A673 (cell line): ENCODE results near the gene IL25. TPM values are rescaled to one million over a fixed set of nuclear protein-coding genes. Genes with fewer than 3 reads are reported as not detected.

Source experiments
- BruUV-seq: library from RNA; stranded (reverse); fragments of 400-500 nt; replicated peaks from 2 replicates; lab custom pipeline; 2021; lab: Mats Ljungman, UMichigan
- CTCF ChIA-PET: fragments of 300-600 bp; sonication (Branson Sonifier 250); formaldehyde crosslinking; loops from one replicate; lab custom pipeline; 2022; ENCODE audit warnings: antibody characterized with exemption; lab: Charles Lee
- POLR2A ChIA-PET: fragments of 300-600 bp; sonication (Branson Sonifier 250); formaldehyde crosslinking; loops from one replicate; lab custom pipeline; 2022; ENCODE audit warnings: antibody characterized with exemption; ENCODE audit not compliant: low non-redundant PET; lab: Charles Lee
- DNase-seq: peaks from one replicate; pipeline ENCODE4 v3.0.0-alpha.2; 2015; ENCODE audit warnings: low spot score
- H3K27ac ChIP-seq: fragments of 200-600 bp; sonication (generic); 2 replicates; pipeline ENCODE4 v1.5.1; 2016; ENCODE audit warnings: mixed run types, low read depth, mild to moderate bottlenecking, mixed read lengths, antibody characterized with exemption, low read length; ENCODE audit not compliant: poor library complexity, severe bottlenecking
- H3K27me3 ChIP-seq: fragments of 200-600 bp; sonication (generic); replicated peaks from 2 replicates; pipeline ENCODE4 v1.6.1; 2017; ENCODE audit warnings: mixed run types, low read depth, mild to moderate bottlenecking, mixed read lengths, antibody characterized with exemption, low read length; ENCODE audit not compliant: insufficient read depth, poor library complexity
- H3K36me3 ChIP-seq: fragments of 200-600 bp; sonication (generic); 2 replicates; pipeline ENCODE4 v1.6.1; 2016; ENCODE audit warnings: mixed run types, mild to moderate bottlenecking, mixed read lengths, antibody characterized with exemption, low read length; ENCODE audit not compliant: insufficient read depth, poor library complexity, severe bottlenecking
- H3K4me1 ChIP-seq: fragments of 200-600 bp; sonication (generic); 2 replicates; pipeline ENCODE4 v1.6.1; 2017; ENCODE audit warnings: mixed run types, mild to moderate bottlenecking, mixed read lengths, antibody characterized with exemption, low read length; ENCODE audit not compliant: insufficient read depth, poor library complexity, severe bottlenecking
- H3K4me3 ChIP-seq: fragments of 200-600 bp; sonication (generic); 2 replicates; pipeline ENCODE4 v1.5.1; 2016; ENCODE audit warnings: low read depth, mixed run types, mild to moderate bottlenecking, mixed read lengths, low read length; ENCODE audit not compliant: poor library complexity, severe bottlenecking
- H3K9me3 ChIP-seq: fragments of 200-600 bp; sonication (generic); 2 replicates; pipeline ENCODE4 v1.6.1; 2016; ENCODE audit warnings: mixed run types, low read depth, mild to moderate bottlenecking, mixed read lengths, antibody characterized with exemption, low read length; ENCODE audit not compliant: poor library complexity, severe bottlenecking
- CTCF ChIP-seq: fragments of 300-800, 200-600 bp; sonication (generic); conservative IDR thresholded peaks from 2 replicates; pipeline ENCODE4 v1.5.1; 2017; ENCODE audit warnings: low read depth, mild to moderate bottlenecking, antibody characterized with exemption, low read length, moderate library complexity, mixed read lengths
- EZH2 ChIP-seq: fragments of 200-600 bp; sonication (generic); IDR thresholded peaks from 2 replicates; pipeline ENCODE4 v1.6.1; 2017; ENCODE audit warnings: borderline replicate concordance, low read depth, mild to moderate bottlenecking, mixed read lengths, antibody characterized with exemption, low read length; ENCODE audit not compliant: poor library complexity, severe bottlenecking
- intact Hi-C: fragments of 100-400 bp; cut with micrococcal nuclease; formaldehyde crosslinking; loops from one replicate; pipeline ENCODE4 v1.10.0; 2022; ENCODE audit not compliant: unreplicated experiment
- total RNA-seq: library from RNA; stranded (reverse); gene quantifications from 2 replicates; pipeline ENCODE4 v1.2.3, GENCODE V29; 2021

IL25 gene
- total RNA-seq, 1 experiment from 2014 or later: not detected

DNA sequence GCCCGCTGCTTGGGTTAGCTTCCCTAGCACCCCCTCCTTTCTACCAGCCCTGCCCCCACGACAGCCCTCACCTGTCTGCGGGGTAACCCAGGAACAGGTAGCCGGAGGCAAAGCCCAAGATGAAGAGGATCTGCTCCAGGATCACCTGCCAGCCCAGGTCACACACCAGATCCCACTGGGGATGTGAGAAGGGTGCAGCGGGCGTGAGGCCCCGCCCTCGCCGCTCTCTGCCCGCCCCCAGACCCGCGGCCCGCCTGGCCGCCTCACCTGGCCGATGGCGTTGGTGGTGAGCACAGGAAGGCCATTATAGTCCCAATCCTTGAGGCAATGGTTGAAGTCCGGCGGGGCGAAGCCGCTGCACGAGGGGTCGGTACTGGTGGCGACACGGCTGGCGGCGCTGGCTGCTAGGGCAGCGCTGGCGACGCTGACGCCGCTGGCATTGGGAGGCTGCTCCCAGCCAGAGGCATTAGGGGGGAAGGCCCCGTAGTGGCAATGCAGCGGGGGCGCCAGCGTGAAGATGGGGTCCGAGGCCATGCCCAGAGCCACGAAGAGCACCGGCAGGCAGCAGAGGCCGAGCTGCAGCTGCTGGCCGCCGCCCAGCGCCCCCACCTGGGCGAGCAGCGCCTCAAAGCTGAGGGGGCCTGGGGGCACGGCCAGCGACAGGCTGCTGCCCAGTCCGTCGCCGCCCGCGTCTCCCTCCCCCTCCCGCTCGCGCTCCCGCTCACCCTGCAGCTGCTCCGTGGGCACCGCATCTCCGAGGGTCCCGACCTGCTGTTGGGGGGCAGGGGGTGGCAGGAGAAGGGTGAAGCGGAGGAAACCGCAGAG, 20.7 kb upstream of the IL25 start:
- Histone ChIP-seq H3K9me3 (no peaks in the 10 kb centered on the region), H3K27me3 (no peaks in the 10 kb centered on the region), H3K4me1 (peaks cover 5% of the 10 kb centered on the region), H3K27ac (peak overlapping the region; percentile 61), H3K4me3 (peak overlapping the region; percentile 76), H3K36me3 (peaks cover 7% of the 10 kb centered on the region)
- intact Hi-C loops: loop anchor here (1.0 kb wide), 1 partner anchor 16 kb away; no protein-coding TSS in a partner anchor
- ChIA-PET CTCF (no interaction called here), POLR2A (no interaction called here)
- no peak for DNase-seq
- no TSS peak for BruUV-seq
- TF ChIP-seq CTCF (no peak), EZH2 (no peak)

GRCh38 chr14:23352506-23353432, 19.8 kb upstream of the IL25 start, which contains the start of gene SLC22A17:
Gene SLC22A17 (minus strand): TSS chr14:23352887.
- CTCF ChIA-PET: interaction anchor here (0.8 kb wide), 1 partner anchor 86 kb away, joined by 3 read pairs; no protein-coding TSS in a partner anchor
- BruUV-seq: no TSS peak
- no peaks in the 10 kb centered on the region for H3K9me3 ChIP-seq
- peaks cover 5% of the 10 kb centered on the region for H3K4me1 ChIP-seq
- H3K27me3 ChIP-seq: no peaks in the 10 kb centered on the region
- H3K36me3 ChIP-seq: peaks cover 14% of the 10 kb centered on the region
- TF ChIP-seq CTCF (no peak), EZH2 (no peak)
- peak within 1 kb of the TSS; percentile 61 for H3K27ac ChIP-seq
- DNase-seq: peak; percentile 91
- intact Hi-C loops: loop anchor here (1.0 kb wide), 1 partner anchor 16 kb away; no protein-coding TSS in a partner anchor
- POLR2A ChIA-PET: no interaction called here
- H3K4me3 ChIP-seq: peak within 1 kb of the TSS; percentile 76

DNA sequence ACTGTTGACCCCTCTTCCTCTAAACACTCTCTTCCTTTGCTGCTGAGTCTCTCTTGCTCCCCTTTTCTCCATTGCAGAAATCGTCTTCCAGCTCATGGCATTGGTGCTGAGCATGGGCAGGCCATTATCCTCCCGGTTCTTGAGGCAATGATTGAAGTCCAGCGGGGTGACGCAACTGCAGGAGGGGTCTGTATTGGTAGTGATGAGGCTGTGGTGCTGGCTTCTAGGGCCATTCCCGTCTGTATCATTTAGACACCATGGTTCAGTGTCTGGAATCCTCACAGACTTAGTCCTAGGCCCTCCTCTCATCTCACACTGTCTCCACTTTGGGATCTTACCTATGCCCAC, 19.2 kb upstream of the IL25 start:
- H3K4me3 ChIP-seq: no peak overlapping the region
- no peaks in the 10 kb centered on the region for H3K27me3 ChIP-seq
- ChIA-PET POLR2A (interaction anchor here (0.5 to 1.0 kb wide), 2 partner anchors 26 to 301 kb away, joined by 3 to 4 read pairs; no protein-coding TSS in a partner anchor), CTCF (no interaction called here)
- H3K27ac ChIP-seq: no peak overlapping the region
- H3K4me1 ChIP-seq: peaks cover 5% of the 10 kb centered on the region
- H3K9me3 ChIP-seq: no peaks in the 10 kb centered on the region
- intact Hi-C loops: no loop called here
- H3K36me3 ChIP-seq: peaks cover 20% of the 10 kb centered on the region
- no peak for DNase-seq
- BruUV-seq: no TSS peak
- TF ChIP-seq EZH2 (no peak), CTCF (no peak)
